H1 (cell line): ENCODE data around the gene ADGRG2.

Experiments
- ATF2 ChIP-seq: IDR thresholded peaks from 2 replicates; pipeline ENCODE4 v1.6.1; 2012; ENCODE audit warnings: low read length, inconsistent platforms
- CHD2 ChIP-seq: IDR thresholded peaks from 2 replicates; pipeline ENCODE4 v1.6.1; 2012; ENCODE audit warnings: low read length, improper control_type of control experiment
- EP300 ChIP-seq, 2 experiments: IDR thresholded peaks; 1 replicate in 1 of 2; 2 replicates in 1 of 2; pipeline ENCODE4 v1.6.1; 2011 to 2012; ENCODE audit warnings: low read depth in 2 of 2, low read length in 2 of 2, mild to moderate bottlenecking in 2 of 2, borderline replicate concordance in 1 of 2, inconsistent platforms in 1 of 2, moderate library complexity in 1 of 2
- GABPA ChIP-seq: IDR thresholded peaks from 2 replicates; pipeline ENCODE4 v1.6.1; 2011; ENCODE audit warnings: mild to moderate bottlenecking, low read length, moderate library complexity, borderline replicate concordance; ENCODE audit not compliant: insufficient read depth
- KDM5A ChIP-seq: fragments of 200-600 bp; IDR thresholded peaks from 2 replicates; pipeline ENCODE4 v1.7.1; 2012; ENCODE audit warnings: mild to moderate bottlenecking, low read length, inconsistent platforms, mixed read lengths
- POLR2A ChIP-seq, 2 experiments: IDR thresholded peaks; 1 replicate in 1 of 2; 2 replicates in 1 of 2; pipeline ENCODE4 v1.6.1; 2011; ENCODE audit warnings: low read depth in 2 of 2, low read length in 2 of 2, mild to moderate bottlenecking in 2 of 2; ENCODE audit errors: control extremely low read depth in 1 of 2
- RFX5 ChIP-seq: IDR thresholded peaks from 2 replicates; pipeline ENCODE4 v1.6.1; 2011; ENCODE audit warnings: low read depth, low read length, improper control_type of control experiment, borderline replicate concordance
- SIX5 ChIP-seq: IDR thresholded peaks from 2 replicates; pipeline ENCODE4 v1.6.1; 2011; ENCODE audit warnings: mild to moderate bottlenecking, low read depth, low read length
- TBP ChIP-seq: IDR thresholded peaks from 2 replicates; pipeline ENCODE4 v1.6.1; 2011; ENCODE audit warnings: low read depth, low read length, improper control_type of control experiment
- TEAD4 ChIP-seq: IDR thresholded peaks from 2 replicates; pipeline ENCODE4 v1.6.1; 2012; ENCODE audit warnings: low read depth, low read length, inconsistent platforms, mixed read lengths
- YY1 ChIP-seq: IDR thresholded peaks from 2 replicates; pipeline ENCODE4 v1.6.1; 2011; ENCODE audit warnings: low read depth, mild to moderate bottlenecking, low read length
- TF ChIP-seq, protein P1 (sequence below), 3 experiments: IDR thresholded peaks; 1 replicate in 2 of 3; 2 replicates in 1 of 3; pipeline versions ENCODE4 v1.5.1 to v1.6.1; 2011; ENCODE audit warnings: low read length in 3 of 3, mild to moderate bottlenecking in 3 of 3, inconsistent platforms in 2 of 3, low read depth in 1 of 3, moderate library complexity in 1 of 3; ENCODE audit not compliant: insufficient read depth in 1 of 3; ENCODE audit errors: control extremely low read depth in 1 of 3
- TF ChIP-seq, protein P2 (sequence below): IDR thresholded peaks from 2 replicates; pipeline ENCODE4 v1.6.1; 2011; ENCODE audit warnings: low read length, improper control_type of control experiment

- TF ChIP-seq, protein P1, sequence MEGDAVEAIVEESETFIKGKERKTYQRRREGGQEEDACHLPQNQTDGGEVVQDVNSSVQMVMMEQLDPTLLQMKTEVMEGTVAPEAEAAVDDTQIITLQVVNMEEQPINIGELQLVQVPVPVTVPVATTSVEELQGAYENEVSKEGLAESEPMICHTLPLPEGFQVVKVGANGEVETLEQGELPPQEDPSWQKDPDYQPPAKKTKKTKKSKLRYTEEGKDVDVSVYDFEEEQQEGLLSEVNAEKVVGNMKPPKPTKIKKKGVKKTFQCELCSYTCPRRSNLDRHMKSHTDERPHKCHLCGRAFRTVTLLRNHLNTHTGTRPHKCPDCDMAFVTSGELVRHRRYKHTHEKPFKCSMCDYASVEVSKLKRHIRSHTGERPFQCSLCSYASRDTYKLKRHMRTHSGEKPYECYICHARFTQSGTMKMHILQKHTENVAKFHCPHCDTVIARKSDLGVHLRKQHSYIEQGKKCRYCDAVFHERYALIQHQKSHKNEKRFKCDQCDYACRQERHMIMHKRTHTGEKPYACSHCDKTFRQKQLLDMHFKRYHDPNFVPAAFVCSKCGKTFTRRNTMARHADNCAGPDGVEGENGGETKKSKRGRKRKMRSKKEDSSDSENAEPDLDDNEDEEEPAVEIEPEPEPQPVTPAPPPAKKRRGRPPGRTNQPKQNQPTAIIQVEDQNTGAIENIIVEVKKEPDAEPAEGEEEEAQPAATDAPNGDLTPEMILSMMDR (IDR thresholded peaks at IDR 0.05; ENCODE audit: control extremely low read depth in 1 of 3, insufficient read depth in 1 of 3, low read depth in 1 of 3, low read length in 3 of 3): no peak
- TF ChIP-seq ATF2: no peak
- no peak for TF ChIP-seq POLR2A (IDR thresholded peaks at IDR 0.05; ENCODE audit: control extremely low read depth in 1 of 2, low read depth in 2 of 2, low read length in 2 of 2)
- no peak for TF ChIP-seq GABPA
- no peak for TF ChIP-seq YY1
- TF ChIP-seq, protein P2, sequence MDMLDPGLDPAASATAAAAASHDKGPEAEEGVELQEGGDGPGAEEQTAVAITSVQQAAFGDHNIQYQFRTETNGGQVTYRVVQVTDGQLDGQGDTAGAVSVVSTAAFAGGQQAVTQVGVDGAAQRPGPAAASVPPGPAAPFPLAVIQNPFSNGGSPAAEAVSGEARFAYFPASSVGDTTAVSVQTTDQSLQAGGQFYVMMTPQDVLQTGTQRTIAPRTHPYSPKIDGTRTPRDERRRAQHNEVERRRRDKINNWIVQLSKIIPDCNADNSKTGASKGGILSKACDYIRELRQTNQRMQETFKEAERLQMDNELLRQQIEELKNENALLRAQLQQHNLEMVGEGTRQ: no peak
- no peak for TF ChIP-seq TEAD4
- TF ChIP-seq KDM5A: no peak
- TF ChIP-seq SIX5: no peak
- no peak for TF ChIP-seq RFX5
- TF ChIP-seq CHD2: no peak
- no peak for TF ChIP-seq TBP
- TF ChIP-seq EP300 (IDR thresholded peaks at IDR 0.05; ENCODE audit: borderline replicate concordance in 1 of 2, low read depth in 2 of 2, low read length in 2 of 2): no peak
Observed at GRCh38 chrX:18944482-18944881, 177.8 kb downstream of the ADGRG2 start.
